ENCODE results near the gene KANSL1.

Gene KANSL1

GRCh38 chr17:46033392-46033791, 159.8 kb downstream of the KANSL1 start:
- Histone ChIP-seq H3K4me2 (ENCODE audit: low read length) (no peak overlapping the region), H3K4me3 (ENCODE audit: low read length) (no peak overlapping the region), H3K9me2 (replicated peaks; ENCODE audit: control insufficient read depth, low read length) (no peaks in the 10 kb centered on the region), H3K27me3 (ENCODE audit: control insufficient read depth, low read length) (no peaks in the 10 kb centered on the region), H3K79me2 (ENCODE audit: control insufficient read depth, low read length) (no peaks in the 10 kb centered on the region), H4K20me1 (ENCODE audit: control insufficient read depth, insufficient read depth, low read depth, low read length) (no peaks in the 10 kb centered on the region), H3K27ac (ENCODE audit: low read depth, low read length) (no peak overlapping the region), H3K4me1 (ENCODE audit: control insufficient read depth, low read length) (peaks cover 3% of the 10 kb centered on the region; the same call in 1 of the 2 replicates), H3K36me3 (ENCODE audit: control insufficient read depth, low read length) (peaks cover 93% of the 10 kb centered on the region), H3F3A (ENCODE audit: control insufficient read depth, insufficient read depth) (no peaks in the 10 kb centered on the region), H3K9me3 (ENCODE audit: control insufficient read depth, insufficient read depth, low read length) (no peaks in the 10 kb centered on the region)
- TF ChIP-seq EZH2phosphoT487 (IDR thresholded peaks at IDR 0.05; ENCODE audit: borderline replicate concordance, low read length): no peak
- TF ChIP-seq CTCF (IDR thresholded peaks at IDR 0.05; ENCODE audit: low read depth, low read length, poor library complexity, severe bottlenecking): no peak

GRCh38 chr17:46032909-46033308, 160.3 kb downstream of the KANSL1 start:
- H3K4me3 ChIP-seq (ENCODE audit: low read length): no peak overlapping the region
- no peaks in the 10 kb centered on the region for H3K9me2 ChIP-seq (replicated peaks; ENCODE audit: control insufficient read depth, low read length)
- no peak overlapping the region for H3K27ac ChIP-seq (ENCODE audit: low read depth, low read length)
- peaks cover 90% of the 10 kb centered on the region for H3K36me3 ChIP-seq (ENCODE audit: control insufficient read depth, low read length)
- no peaks in the 10 kb centered on the region for H3K9me3 ChIP-seq (ENCODE audit: control insufficient read depth, insufficient read depth, low read length)
- TF ChIP-seq EZH2phosphoT487 (IDR thresholded peaks at IDR 0.05; ENCODE audit: borderline replicate concordance, low read length) (no peak), CTCF (IDR thresholded peaks at IDR 0.05; ENCODE audit: low read depth, low read length, poor library complexity, severe bottlenecking) (no peak)
- H3K27me3 ChIP-seq (ENCODE audit: control insufficient read depth, low read length): no peaks in the 10 kb centered on the region
- no peaks in the 10 kb centered on the region for H4K20me1 ChIP-seq (ENCODE audit: control insufficient read depth, insufficient read depth, low read depth, low read length)
- no peaks in the 10 kb centered on the region for H3K79me2 ChIP-seq (ENCODE audit: control insufficient read depth, low read length)
- H3K4me1 ChIP-seq (ENCODE audit: control insufficient read depth, low read length): peaks cover 3% of the 10 kb centered on the region; the same call in 1 of the 2 replicates
- no peak overlapping the region for H3K4me2 ChIP-seq (ENCODE audit: low read length)
- H3F3A ChIP-seq (ENCODE audit: control insufficient read depth, insufficient read depth): no peaks in the 10 kb centered on the region

GRCh38 chr17:46031920-46032319, 161.3 kb downstream of the KANSL1 start:
- Histone ChIP-seq H3K4me1 (ENCODE audit: control insufficient read depth, low read length) (peaks cover 4% of the 10 kb centered on the region; the same call in 1 of the 2 replicates), H3K27me3 (ENCODE audit: control insufficient read depth, low read length) (no peaks in the 10 kb centered on the region), H3K9me3 (ENCODE audit: control insufficient read depth, insufficient read depth, low read length) (no peaks in the 10 kb centered on the region), H4K20me1 (ENCODE audit: control insufficient read depth, insufficient read depth, low read depth, low read length) (no peaks in the 10 kb centered on the region), H3K4me2 (ENCODE audit: low read length) (no peak overlapping the region), H3K9me2 (replicated peaks; ENCODE audit: control insufficient read depth, low read length) (no peaks in the 10 kb centered on the region), H3K4me3 (ENCODE audit: low read length) (no peak overlapping the region), H3K79me2 (ENCODE audit: control insufficient read depth, low read length) (no peaks in the 10 kb centered on the region), H3F3A (ENCODE audit: control insufficient read depth, insufficient read depth) (no peaks in the 10 kb centered on the region), H3K27ac (ENCODE audit: low read depth, low read length) (no peak overlapping the region), H3K36me3 (ENCODE audit: control insufficient read depth, low read length) (peaks cover 85% of the 10 kb centered on the region)
- TF ChIP-seq CTCF (IDR thresholded peaks at IDR 0.05; ENCODE audit: low read depth, low read length, poor library complexity, severe bottlenecking): no peak
- no peak for TF ChIP-seq EZH2phosphoT487 (IDR thresholded peaks at IDR 0.05; ENCODE audit: borderline replicate concordance, low read length)

Measured in DOHH2 (cell line).